H1 (cell line): Measurements from ENCODE around the gene U2SURP. TPM values are rescaled to one million over a fixed set of nuclear protein-coding genes. Genes with fewer than 3 reads are reported as not detected.
A peak's percentile ranks its signal among the peaks of the same experiment; 100 is the strongest.

Experiments used
- CTCF ChIA-PET: fragments of 300-600 bp; sonication (Branson Sonifier 250); formaldehyde crosslinking; loops from one replicate; lab custom pipeline; 2021; ENCODE audit not compliant: partially characterized antibody; lab: Charles Lee
- POLR2A ChIA-PET: fragments of 300-600 bp; sonication (Branson Sonifier 250); formaldehyde crosslinking; loops from one replicate; lab custom pipeline; 2021; ENCODE audit warnings: inconsistent platforms; ENCODE audit not compliant: partially characterized antibody; lab: Charles Lee
- DNase-seq, 2 experiments: peaks; one replicate each; pipeline versions ENCODE4 v3.0.0 to v3.0.0-alpha.2; 2010 to 2022; ENCODE audit warnings: low spot score in 2 of 2, low read depth in 1 of 2, mixed read lengths in 1 of 2
- FAIRE-seq: peaks from 2 replicates; lab custom pipeline; 2011; peaks lifted over from hg19 to GRCh38; lab: Jason Lieb, UNC
- H2AFZ ChIP-seq: 2 replicates; pipeline ENCODE4 v1.8.1; 2012; ENCODE audit warnings: low read length, inconsistent platforms
- H2AK5ac ChIP-seq: 2 replicates; pipeline ENCODE4 v1.6.1; 2013; ENCODE audit warnings: low read depth, low read length
- H2BK120ac ChIP-seq: replicated peaks from 2 replicates; pipeline ENCODE3; 2013; ENCODE audit warnings: low read depth, low read length, inconsistent platforms
- H2BK12ac ChIP-seq: 2 replicates; pipeline ENCODE4 v1.6.1; 2013; ENCODE audit warnings: low read depth, low read length
- H2BK15ac ChIP-seq: 2 replicates; pipeline ENCODE4 v1.6.1; 2013; ENCODE audit warnings: low read length
- H2BK20ac ChIP-seq: 2 replicates; pipeline ENCODE4 v1.6.1; 2013; ENCODE audit warnings: low read length
- H2BK5ac ChIP-seq: 2 replicates; pipeline ENCODE4 v1.6.1; 2013; ENCODE audit warnings: low read depth, low read length
- H3K14ac ChIP-seq: 2 replicates; pipeline ENCODE4 v1.6.1; 2013; ENCODE audit warnings: inconsistent platforms; ENCODE audit not compliant: insufficient read length
- H3K18ac ChIP-seq: 2 replicates; pipeline ENCODE4 v1.6.1; 2013; ENCODE audit warnings: low read length; ENCODE audit errors: extremely low read depth
- H3K23ac ChIP-seq: 2 replicates; pipeline ENCODE4 v1.6.1; 2013; ENCODE audit warnings: inconsistent platforms; ENCODE audit not compliant: insufficient read length
- H3K23me2 ChIP-seq: 2 replicates; pipeline ENCODE4 v1.6.1; 2013; ENCODE audit warnings: low read depth, low read length
- H3K27ac ChIP-seq: 2 replicates; pipeline ENCODE4 v1.6.1; 2011; ENCODE audit warnings: low read depth, low read length, inconsistent platforms
- H3K27me3 ChIP-seq, 4 experiments: replicated peaks in 1 of 4; 1 replicate in 1 of 4; 2 replicates in 3 of 4; pipeline versions ENCODE4 v1.6.1 to v1.8.1; 2011 to 2013; ENCODE audit warnings: low read length in 3 of 4, mild to moderate bottlenecking in 3 of 4, inconsistent platforms in 2 of 4, mixed read lengths in 2 of 4, moderate library complexity in 1 of 4; ENCODE audit not compliant: control insufficient read depth in 3 of 4, insufficient read depth in 3 of 4; ENCODE audit errors: extremely low read depth in 1 of 4
- H3K36me3 ChIP-seq, 4 experiments: 2 replicates each; pipeline versions ENCODE4 v1.6.1 to v1.8.1; 2011 to 2013; ENCODE audit warnings: mild to moderate bottlenecking in 4 of 4, low read length in 3 of 4, moderate library complexity in 2 of 4, control low read depth in 1 of 4, inconsistent platforms in 1 of 4; ENCODE audit not compliant: insufficient read depth in 4 of 4, control insufficient read depth in 2 of 4
- H3K4ac ChIP-seq: replicated peaks from 2 replicates; pipeline ENCODE3; 2013; ENCODE audit warnings: low read length, low read depth, mixed read lengths, inconsistent platforms; ENCODE audit not compliant: insufficient read length
- H3K4me1 ChIP-seq, 4 experiments: replicated peaks in 1 of 4; 1 replicate in 1 of 4; 2 replicates in 3 of 4; pipeline versions ENCODE4 v1.6.1 to v1.8.1; 2011 to 2013; ENCODE audit warnings: low read length in 3 of 4, inconsistent platforms in 2 of 4, mixed read lengths in 1 of 4; ENCODE audit not compliant: insufficient read depth in 4 of 4, control insufficient read depth in 3 of 4
- H3K4me2 ChIP-seq, 2 experiments: 2 replicates each; pipeline versions ENCODE4 v1.6.1 to v1.8.1; 2011 to 2013; ENCODE audit warnings: low read depth in 2 of 2, low read length in 2 of 2, control low read depth in 1 of 2, inconsistent platforms in 1 of 2, mild to moderate bottlenecking in 1 of 2; ENCODE audit not compliant: insufficient read depth in 1 of 2
- H3K4me3 ChIP-seq, 4 experiments: fragments of 200-600, 300-600 bp in 1 of 4; sonication (generic), shearing (Covaris generic), sonication (Bioruptor Twin) in 1 of 4; 2 replicates each; pipeline versions ENCODE4 v1.5.1 to v1.8.1; 2011 to 2016; ENCODE audit warnings: low read length in 4 of 4, low read depth in 3 of 4, control low read depth in 2 of 4, inconsistent platforms in 2 of 4, mild to moderate bottlenecking in 2 of 4, mixed read lengths in 1 of 4, moderate library complexity in 1 of 4; ENCODE audit not compliant: insufficient read depth in 2 of 4; ENCODE audit errors: extremely low read depth in 1 of 4
- H3K56ac ChIP-seq: replicated peaks from 2 replicates; pipeline ENCODE3; 2013; ENCODE audit warnings: low read depth, mild to moderate bottlenecking, mixed read lengths, low read length, inconsistent platforms; ENCODE audit not compliant: insufficient read length
- H3K79me1 ChIP-seq: 2 replicates; pipeline ENCODE4 v1.6.1; 2013; ENCODE audit warnings: low read depth, low read length, control low read depth
- H3K79me2 ChIP-seq, 2 experiments: 2 replicates each; pipeline versions ENCODE4 v1.6.1 to v1.8.1; 2012 to 2013; ENCODE audit warnings: low read length in 2 of 2, mild to moderate bottlenecking in 2 of 2, inconsistent platforms in 1 of 2; ENCODE audit not compliant: insufficient read depth in 2 of 2, control insufficient read depth in 1 of 2
- H3K9ac ChIP-seq, 4 experiments: replicated peaks in 1 of 4; 1 replicate in 1 of 4; 2 replicates in 3 of 4; pipeline versions ENCODE4 v1.6.1 to v1.8.1; 2011 to 2013; ENCODE audit warnings: low read depth in 3 of 4, low read length in 3 of 4, control low read depth in 2 of 4, mild to moderate bottlenecking in 2 of 4, moderate library complexity in 2 of 4, inconsistent platforms in 1 of 4; ENCODE audit errors: extremely low read depth in 1 of 4
- H3K9me3 ChIP-seq, 2 experiments: 2 replicates each; pipeline versions ENCODE4 v1.6.1 to v1.8.1; 2012 to 2013; ENCODE audit warnings: mild to moderate bottlenecking in 2 of 2, moderate library complexity in 2 of 2, control low read depth in 1 of 2, inconsistent platforms in 1 of 2, low read depth in 1 of 2, low read length in 1 of 2, mixed read lengths in 1 of 2; ENCODE audit not compliant: insufficient read depth in 2 of 2
- H4K20me1 ChIP-seq, 2 experiments: replicated peaks in 1 of 2; 2 replicates each; pipeline versions ENCODE3 to v1.8.1; 2011 to 2013; ENCODE audit warnings: inconsistent platforms in 2 of 2, low read length in 2 of 2, mild to moderate bottlenecking in 1 of 2; ENCODE audit not compliant: insufficient read depth in 2 of 2, control insufficient read depth in 1 of 2
- H4K5ac ChIP-seq: 2 replicates; pipeline ENCODE4 v1.6.1; 2013; ENCODE audit warnings: low read length, low read depth, mixed read lengths, inconsistent platforms; ENCODE audit not compliant: insufficient read length
- H4K8ac ChIP-seq: 2 replicates; pipeline ENCODE4 v1.8.0; 2013; ENCODE audit warnings: mild to moderate bottlenecking, moderate library complexity, low read length, inconsistent platforms; ENCODE audit not compliant: insufficient read depth; ENCODE audit errors: extremely low read depth
- H4K91ac ChIP-seq: replicated peaks from 2 replicates; pipeline ENCODE3; 2013; ENCODE audit warnings: low read length, mixed read lengths, inconsistent platforms; ENCODE audit not compliant: insufficient read length
- BACH1 ChIP-seq: IDR thresholded peaks from 2 replicates; pipeline ENCODE4 v1.6.1; 2012; ENCODE audit warnings: low read length, improper control_type of control experiment
- CTCF ChIP-seq, 3 experiments: IDR thresholded peaks; 1 replicate in 2 of 3; 2 replicates in 1 of 3; pipeline versions ENCODE4 v1.5.1 to v1.6.1; 2011; ENCODE audit warnings: low read length in 3 of 3, mild to moderate bottlenecking in 3 of 3, inconsistent platforms in 2 of 3, low read depth in 1 of 3, moderate library complexity in 1 of 3; ENCODE audit not compliant: insufficient read depth in 1 of 3; ENCODE audit errors: control extremely low read depth in 1 of 3
- E2F6 ChIP-seq: IDR thresholded peaks from 2 replicates; pipeline ENCODE4 v1.6.1; 2012; ENCODE audit warnings: inconsistent platforms
- EP300 ChIP-seq, 2 experiments: IDR thresholded peaks; 1 replicate in 1 of 2; 2 replicates in 1 of 2; pipeline ENCODE4 v1.6.1; 2011 to 2012; ENCODE audit warnings: low read depth in 2 of 2, low read length in 2 of 2, mild to moderate bottlenecking in 2 of 2, borderline replicate concordance in 1 of 2, inconsistent platforms in 1 of 2, moderate library complexity in 1 of 2
- RAD21 ChIP-seq, 2 experiments: IDR thresholded peaks in 1 of 2; conservative IDR thresholded peaks in 1 of 2; 2 replicates each; pipeline ENCODE4 v1.6.1; 2011; ENCODE audit warnings: low read depth in 2 of 2, low read length in 2 of 2, improper control_type of control experiment in 1 of 2, inconsistent platforms in 1 of 2, mild to moderate bottlenecking in 1 of 2, moderate library complexity in 1 of 2
- TAF7 ChIP-seq: optimal IDR thresholded peaks from 2 replicates; pipeline ENCODE3; 2011; ENCODE audit warnings: low read depth, mild to moderate bottlenecking, inconsistent platforms, low read length, moderate library complexity, borderline replicate concordance
- WGBS, 2 experiments: shearing (Covaris generic) in 1 of 2; methylation state at CpG; one replicate each; pipeline versions ENCODE4 v1.1.6 to v1.1.7; 2013 to 2015; ENCODE audit warnings: low lambda C conversion rate in 2 of 2, mixed read lengths in 2 of 2, inconsistent platforms in 1 of 2, low coverage in 1 of 2, missing lambda C conversion rate in 1 of 2; ENCODE audit not compliant: insufficient replicate concordance in 2 of 2, insufficient coverage in 1 of 2, insufficient read length in 1 of 2; ENCODE audit errors: extremely low coverage in 1 of 2, missing lambda C conversion rate in 1 of 2; 5-methylcytosine and 5-hydroxymethylcytosine counted together
- polyA plus RNA-seq, 7 experiments: library from polyadenylated mRNA; depleted of rRNA in 3 of 7; stranded (reverse) in 5 of 7; unstranded in 2 of 7; fragments of >200 nt in 5 of 7; fragments of 200-250 nt in 2 of 7; gene quantifications; 1 replicate in 5 of 7; 2 replicates in 1 of 7; 4 replicates in 1 of 7; pipeline versions ENCODE4 v1.2.1 to v1.2.3, GENCODE V29; 2011 to 2013; ENCODE audit warnings: missing spikeins in 2 of 7, mixed read lengths in 2 of 7
- total RNA-seq: library from RNA; stranded (reverse); fragmentation: NEBNext Ultra II Directional; extraction: Animal tissue kit (Norgen Biotek cat#: 25700); gene quantifications from 2 replicates; pipeline ENCODE4 v1.2.1, GENCODE V29; 2021

The U2SURP gene
- total and polyA plus RNA-seq, 2 of the 8 experiments (the other 6 are each of a cell fraction or from before 2014, with no cell fraction given): 22.2 to 167 TPM

GRCh38 chr3:143040261-143040879, 39.0 kb downstream of the U2SURP start:
- Histone ChIP-seq H3K18ac (no peak overlapping the region), H2BK20ac (no peak overlapping the region), H3K36me3 (peaks cover 17 to 82% (median 45%) of the 10 kb centered on the region in 4 experiments)
- TF ChIP-seq BACH1: no peak
- no peak for TF ChIP-seq EP300 (IDR thresholded peaks at IDR 0.05; ENCODE audit: borderline replicate concordance in 1 of 2, low read depth in 2 of 2, low read length in 2 of 2)
- TF ChIP-seq TAF7: no peak
- peak in 1 of 2 experiments; percentile 10; a peak in 1 of 4 replicates for TF ChIP-seq RAD21 (IDR thresholded peaks at IDR 0.05 in 1 of 2, conservative IDR thresholded peaks at IDR 0.05 in 1 of 2; ENCODE audit: low read depth in 2 of 2, low read length in 2 of 2)
- peak in 1 of 3 experiments; percentile 36; a peak in 2 of 4 replicates for TF ChIP-seq CTCF (IDR thresholded peaks at IDR 0.05; ENCODE audit: control extremely low read depth in 1 of 3, insufficient read depth in 1 of 3, low read depth in 1 of 3, low read length in 3 of 3)
- TF ChIP-seq E2F6: no peak
- TF ChIP-seq, all 59 proteins: peak for 2
- ChIA-PET POLR2A (interaction anchor here (1.4 kb wide), 1 partner anchor 10 kb away, joined by 3 read pairs; no protein-coding TSS in a partner anchor), CTCF (interaction anchor here (0.7 to 2.0 kb wide), 6 partner anchors 9 to 614 kb away, joined by 3 to 11 read pairs (median 4); no protein-coding TSS in a partner anchor)
- Histone ChIP-seq H3K56ac (no peak overlapping the region), H4K20me1 (peaks cover 0 to 2% of the 10 kb centered on the region in 2 experiments), H3K23me2 (no peaks in the 10 kb centered on the region), H3K9ac (no peak overlapping the region), H2BK120ac (no peak overlapping the region), H3K23ac (no peak overlapping the region), H4K91ac (no peak overlapping the region), H4K8ac (no peak overlapping the region), H4K5ac (no peak overlapping the region), H2BK15ac (no peak overlapping the region), H3K4me1 (no peaks in the 10 kb centered on the region), H3K79me1 (no peaks in the 10 kb centered on the region), H3K79me2 (peaks cover 0 to 9% of the 10 kb centered on the region in 2 experiments; a peak in 2 of 4 replicates), H3K27ac (no peak overlapping the region), H3K27me3 (no peaks in the 10 kb centered on the region), H2BK12ac (no peak overlapping the region), H2AK5ac (no peak overlapping the region), H3K9me3 (no peaks in the 10 kb centered on the region), H3K14ac (no peak overlapping the region), H3K4ac (no peak overlapping the region), H2BK5ac (no peak overlapping the region), H3K4me3 (no peak overlapping the region), H3K4me2 (no peak overlapping the region), H2AFZ (no peak overlapping the region)
- FAIRE-seq: peak; percentile 42
- WGBS, 2 experiments: 87% methylated on average over 3 of the region's 3 CpGs; no CpG with 5 or more reads in 1 of the 2 experiments
- no peak for DNase-seq
